T-helper 2 cell treated with Interferon-gamma antibody and Interleukin-4, amounts not matched to agents 5 μg/mL and 100 μg/mL, for 36 hours (primary cell): ENCODE data around the gene RPL37A.
"Not testable (repeated sequence)": the region's sequence is repeated elsewhere in the genome, so short reads cannot be mapped to it uniquely, and the experiment has no call there.

Experiments used
- DNase-seq: peaks from one replicate; pipeline ENCODE4 v3.0.0; 2021; ENCODE audit warnings: low spot score
- H3K27ac Mint-ChIP-seq: one replicate; pipeline ENCODE4 v1.8.0; 2021; ENCODE audit warnings: mild to moderate bottlenecking, mixed read lengths
- H3K27me3 Mint-ChIP-seq: one replicate; pipeline ENCODE4 v1.8.0; 2021; ENCODE audit warnings: low read depth, mixed read lengths
- H3K36me3 Mint-ChIP-seq: one replicate; pipeline ENCODE4 v1.8.0; 2021; ENCODE audit warnings: low read depth, mixed read lengths
- H3K4me1 Mint-ChIP-seq: one replicate; pipeline ENCODE4 v1.8.0; 2021; ENCODE audit warnings: low read depth, mixed read lengths
- H3K4me3 Mint-ChIP-seq: one replicate; pipeline ENCODE4 v1.8.0; 2022; ENCODE audit warnings: mild to moderate bottlenecking, moderate library complexity, mixed read lengths
- H3K9me3 Mint-ChIP-seq: one replicate; pipeline ENCODE4 v1.8.0; 2021; ENCODE audit warnings: mixed read lengths

RPL37A gene

GRCh38 chr2:216516730-216517350 is 18.2 kb downstream of the RPL37A start:
- Mint-ChIP-seq H3K4me1 (peaks cover 1% of the 10 kb centered on the region), H3K4me3 (no peak overlapping the region), H3K27ac (no peak overlapping the region), H3K36me3 (no peaks in the 10 kb centered on the region), H3K27me3 (no peaks in the 10 kb centered on the region), H3K9me3 (no peaks in the 10 kb centered on the region)
- DNase-seq, result no peak

GRCh38 chr2:216517447-216518225 is 19.0 kb downstream of the RPL37A start:
- DNase-seq, result no peak
- no peak overlapping the region for H3K27ac Mint-ChIP-seq
- H3K9me3 Mint-ChIP-seq, result no peaks in the 10 kb centered on the region
- H3K27me3 Mint-ChIP-seq, result no peaks in the 10 kb centered on the region
- H3K4me1 Mint-ChIP-seq, result peaks cover 1% of the 10 kb centered on the region
- H3K36me3 Mint-ChIP-seq, result peaks cover 2% of the 10 kb centered on the region
- H3K4me3 Mint-ChIP-seq, result no peak overlapping the region

GRCh38 chr2:216518566-216519119 is 20.0 kb downstream of the RPL37A start:
- H3K27ac Mint-ChIP-seq, H3K4me3 Mint-ChIP-seq, H3K27me3 Mint-ChIP-seq, H3K36me3 Mint-ChIP-seq, H3K4me1 Mint-ChIP-seq, H3K9me3 Mint-ChIP-seq, DNase-seq: not testable (repeated sequence)

- Mint-ChIP-seq H3K4me1 (peaks cover 1% of the 10 kb centered on the region), H3K27ac (no peak overlapping the region), H3K9me3 (no peaks in the 10 kb centered on the region), H3K36me3 (peaks cover 2% of the 10 kb centered on the region), H3K4me3 (no peak overlapping the region), H3K27me3 (no peaks in the 10 kb centered on the region)
- DNase-seq, result peak; percentile 43
These were observed 20.6 kb downstream of the RPL37A start for GRCh38 chr2:216519154-216519762.

- DNase-seq, result no peak
- Mint-ChIP-seq H3K27me3 (no peaks in the 10 kb centered on the region), H3K36me3 (peaks cover 2% of the 10 kb centered on the region), H3K9me3 (no peaks in the 10 kb centered on the region), H3K4me1 (peaks cover 1% of the 10 kb centered on the region), H3K4me3 (no peak overlapping the region), H3K27ac (no peak overlapping the region)
These were observed 21.5 kb downstream of the RPL37A start for GRCh38 chr2:216520112-216520511.

GRCh38 chr2:216522892-216523502 is 24.4 kb downstream of the RPL37A start:
- H3K4me3 Mint-ChIP-seq, result no peak overlapping the region
- peaks cover 2% of the 10 kb centered on the region for H3K36me3 Mint-ChIP-seq
- H3K27me3 Mint-ChIP-seq, result no peaks in the 10 kb centered on the region

GRCh38 chr2:216525972-216526371 is 27.3 kb downstream of the RPL37A start:
- Mint-ChIP-seq H3K27me3 (no peaks in the 10 kb centered on the region), H3K9me3 (no peaks in the 10 kb centered on the region), H3K4me3 (no peak overlapping the region), H3K27ac (no peak overlapping the region), H3K4me1 (no peaks in the 10 kb centered on the region), H3K36me3 (peaks cover 2% of the 10 kb centered on the region)
- no peak for DNase-seq

More at GRCh38 chr2:216522892-216523502, 24.4 kb downstream of the RPL37A start:
- no peak for DNase-seq
- no peaks in the 10 kb centered on the region for H3K9me3 Mint-ChIP-seq
- peaks cover 1% of the 10 kb centered on the region for H3K4me1 Mint-ChIP-seq
- H3K27ac Mint-ChIP-seq, result no peak overlapping the region

GRCh38 chr2:216526939-216527338 is 28.3 kb downstream of the RPL37A start:
- Mint-ChIP-seq H3K4me1 (no peaks in the 10 kb centered on the region), H3K27me3 (no peaks in the 10 kb centered on the region), H3K9me3 (no peaks in the 10 kb centered on the region), H3K4me3 (no peak overlapping the region), H3K27ac (no peak overlapping the region), H3K36me3 (peaks cover 2% of the 10 kb centered on the region)
- no peak for DNase-seq

- Mint-ChIP-seq H3K4me3 (no peak overlapping the region), H3K27ac (no peak overlapping the region), H3K4me1 (no peaks in the 10 kb centered on the region)
These were observed 29.0 kb downstream of the RPL37A start for GRCh38 chr2:216527600-216527999.

GRCh38 chr2:216532562-216532961 is 33.9 kb downstream of the RPL37A start:
- no peak overlapping the region for H3K4me3 Mint-ChIP-seq
- H3K4me1 Mint-ChIP-seq, result peaks cover 5% of the 10 kb centered on the region
- H3K27ac Mint-ChIP-seq, result no peak overlapping the region
- no peaks in the 10 kb centered on the region for H3K36me3 Mint-ChIP-seq
- no peaks in the 10 kb centered on the region for H3K27me3 Mint-ChIP-seq
- no peaks in the 10 kb centered on the region for H3K9me3 Mint-ChIP-seq
- no peak for DNase-seq

More at GRCh38 chr2:216527600-216527999, 29.0 kb downstream of the RPL37A start:
- Mint-ChIP-seq H3K36me3 (no peaks in the 10 kb centered on the region), H3K9me3 (no peaks in the 10 kb centered on the region), H3K27me3 (no peaks in the 10 kb centered on the region)
- DNase-seq, result no peak

GRCh38 chr2:216533609-216534008 is 35.0 kb downstream of the RPL37A start:
- Mint-ChIP-seq H3K9me3 (no peaks in the 10 kb centered on the region), H3K27ac (no peak overlapping the region), H3K4me3 (no peak overlapping the region), H3K4me1 (peaks cover 5% of the 10 kb centered on the region), H3K36me3 (no peaks in the 10 kb centered on the region), H3K27me3 (no peaks in the 10 kb centered on the region)
- no peak for DNase-seq

GRCh38 chr2:216534809-216535208 is 36.2 kb downstream of the RPL37A start:
- no peak overlapping the region for H3K4me3 Mint-ChIP-seq
- H3K4me1 Mint-ChIP-seq, result peaks cover 5% of the 10 kb centered on the region
- H3K27ac Mint-ChIP-seq, result no peak overlapping the region
- no peaks in the 10 kb centered on the region for H3K27me3 Mint-ChIP-seq
- no peaks in the 10 kb centered on the region for H3K9me3 Mint-ChIP-seq
- DNase-seq, result no peak
- no peaks in the 10 kb centered on the region for H3K36me3 Mint-ChIP-seq

GRCh38 chr2:216535454-216535995 is 36.9 kb downstream of the RPL37A start:
- H3K4me1 Mint-ChIP-seq, result peaks cover 5% of the 10 kb centered on the region

More at GRCh38 chr2:216535454-216535995, 36.9 kb downstream of the RPL37A start:
- no peak for DNase-seq
- Mint-ChIP-seq H3K9me3 (no peaks in the 10 kb centered on the region), H3K4me3 (no peak overlapping the region), H3K36me3 (no peaks in the 10 kb centered on the region), H3K27me3 (no peaks in the 10 kb centered on the region), H3K27ac (no peak overlapping the region)
